SHP77 treated with DMSO at 0.1 percent for 48 hours (cell line): ENCODE results near the gene PVR.
"Not testable (repeated sequence)": the region's sequence is repeated elsewhere in the genome, so short reads cannot be mapped to it uniquely, and the experiment has no call there.

Experiments used
- DNase-seq: peaks from one replicate; lab custom pipeline; 2025; lab: John Stamatoyannopoulos, UW

The PVR gene, protein sequence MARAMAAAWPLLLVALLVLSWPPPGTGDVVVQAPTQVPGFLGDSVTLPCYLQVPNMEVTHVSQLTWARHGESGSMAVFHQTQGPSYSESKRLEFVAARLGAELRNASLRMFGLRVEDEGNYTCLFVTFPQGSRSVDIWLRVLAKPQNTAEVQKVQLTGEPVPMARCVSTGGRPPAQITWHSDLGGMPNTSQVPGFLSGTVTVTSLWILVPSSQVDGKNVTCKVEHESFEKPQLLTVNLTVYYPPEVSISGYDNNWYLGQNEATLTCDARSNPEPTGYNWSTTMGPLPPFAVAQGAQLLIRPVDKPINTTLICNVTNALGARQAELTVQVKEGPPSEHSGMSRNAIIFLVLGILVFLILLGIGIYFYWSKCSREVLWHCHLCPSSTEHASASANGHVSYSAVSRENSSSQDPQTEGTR

DNA sequence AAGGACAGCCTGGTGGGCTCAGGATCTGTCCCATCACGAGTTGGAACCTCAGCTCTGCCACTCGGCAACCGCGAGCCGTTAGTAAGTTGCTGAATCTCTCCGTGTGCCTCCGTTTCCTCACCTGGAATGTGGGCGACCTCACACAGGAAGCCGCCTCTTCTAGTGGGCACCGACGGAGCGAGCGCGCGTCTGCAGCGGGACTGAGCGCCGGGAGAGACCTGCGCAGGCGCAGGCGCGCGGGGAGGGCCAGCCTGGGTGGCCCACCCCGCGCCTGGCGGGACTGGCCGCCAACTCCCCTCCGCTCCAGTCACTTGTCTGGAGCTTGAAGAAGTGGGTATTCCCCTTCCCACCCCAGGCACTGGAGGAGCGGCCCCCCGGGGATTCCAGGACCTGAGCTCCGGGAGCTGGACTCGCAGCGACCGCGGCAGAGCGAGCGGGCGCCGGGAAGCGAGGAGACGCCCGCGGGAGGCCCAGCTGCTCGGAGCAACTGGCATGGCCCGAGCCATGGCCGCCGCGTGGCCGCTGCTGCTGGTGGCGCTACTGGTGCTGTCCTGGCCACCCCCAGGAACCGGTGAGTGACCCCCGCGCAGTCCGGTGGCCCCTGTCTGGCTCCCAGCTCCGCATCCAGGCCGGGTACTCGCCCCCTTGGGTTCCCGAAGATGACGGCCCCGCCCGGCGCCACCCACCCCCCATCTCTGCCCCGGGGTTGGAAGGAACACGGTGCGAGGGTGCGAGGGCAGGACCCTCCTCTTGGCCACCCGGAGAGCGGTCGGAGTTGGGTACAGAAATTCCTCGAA, at the start of gene PVR:
PVR (plus strand) TSS at position 306 of the 797 bp plus-strand sequence; CDS start at position 493, 187 bp downstream.
- peak; percentile 28 for DNase-seq

DNA sequence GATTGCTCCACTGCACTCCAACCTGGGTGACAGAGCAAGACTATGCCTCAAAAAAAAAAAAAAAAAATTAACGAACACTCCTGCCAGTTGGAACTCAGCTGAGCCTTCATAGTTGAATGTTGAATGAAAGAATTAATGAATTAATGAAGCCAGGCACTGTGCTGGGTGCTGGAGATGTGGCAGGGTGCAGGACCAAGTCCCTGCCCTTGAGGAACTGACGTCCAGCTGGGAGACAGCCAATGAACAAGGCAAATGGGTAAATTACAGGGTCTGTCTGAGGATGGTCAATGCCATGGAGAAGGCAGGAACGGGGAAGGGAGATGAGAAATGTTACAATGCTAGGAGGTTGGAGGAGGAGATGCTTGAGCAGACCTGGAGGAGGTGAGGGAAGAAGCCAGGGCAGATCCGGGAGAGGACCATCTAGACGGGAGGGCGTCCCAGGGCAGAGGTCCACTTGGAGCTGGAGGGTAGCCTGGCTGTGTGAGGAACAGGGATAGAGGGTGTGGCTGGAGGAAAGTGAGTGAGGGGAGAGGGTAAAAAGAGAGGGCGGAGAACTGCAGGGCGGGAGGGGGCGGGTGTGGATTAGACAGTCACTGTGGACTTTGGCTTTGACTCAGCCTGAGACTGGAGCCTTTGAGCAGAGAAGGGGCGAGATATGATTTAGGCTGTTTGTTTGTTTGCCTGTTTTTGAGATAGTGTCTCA, 47.1 kb upstream of the PVR start:
- no peak for DNase-seq

DNA sequence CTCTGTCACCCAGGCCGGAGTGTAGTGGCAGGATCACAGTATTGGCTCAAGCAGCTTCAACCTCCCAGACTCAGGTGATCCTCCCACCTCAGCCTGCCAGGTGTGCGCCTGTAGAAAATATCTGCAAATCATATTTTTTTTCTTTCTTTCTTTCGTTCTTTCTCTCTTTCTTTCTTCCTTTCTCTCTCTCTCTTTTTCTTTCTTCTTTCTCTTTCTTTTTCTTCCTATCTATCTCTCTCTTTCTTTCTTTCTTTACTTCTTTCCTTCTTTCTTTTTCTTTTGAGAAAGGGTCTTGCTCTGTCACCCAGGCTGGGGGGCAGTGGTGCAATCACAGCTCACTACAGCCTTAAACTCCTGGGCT, 46.6 kb upstream of the PVR start:
- DNase-seq = no peak

DNA sequence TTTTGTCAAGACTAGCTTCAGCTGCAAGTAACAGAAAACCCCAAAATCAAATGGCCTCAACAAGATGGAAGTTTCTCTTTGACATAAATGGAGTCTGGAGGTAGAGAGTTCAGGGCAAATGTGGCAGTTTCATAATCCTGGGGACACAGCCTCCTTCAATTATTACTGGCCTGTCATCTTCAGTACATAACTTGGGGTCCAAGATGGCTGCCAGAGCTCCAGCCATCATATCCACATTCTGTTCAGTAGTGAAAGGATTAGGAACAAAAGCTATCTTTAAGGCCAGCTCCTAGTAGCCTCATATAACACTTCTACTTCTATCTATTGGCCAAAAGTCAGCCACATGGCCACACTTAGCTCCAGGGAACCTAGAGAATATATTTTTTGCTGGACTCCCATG, 45.4 kb upstream of the PVR start:
- no peak for DNase-seq

DNA sequence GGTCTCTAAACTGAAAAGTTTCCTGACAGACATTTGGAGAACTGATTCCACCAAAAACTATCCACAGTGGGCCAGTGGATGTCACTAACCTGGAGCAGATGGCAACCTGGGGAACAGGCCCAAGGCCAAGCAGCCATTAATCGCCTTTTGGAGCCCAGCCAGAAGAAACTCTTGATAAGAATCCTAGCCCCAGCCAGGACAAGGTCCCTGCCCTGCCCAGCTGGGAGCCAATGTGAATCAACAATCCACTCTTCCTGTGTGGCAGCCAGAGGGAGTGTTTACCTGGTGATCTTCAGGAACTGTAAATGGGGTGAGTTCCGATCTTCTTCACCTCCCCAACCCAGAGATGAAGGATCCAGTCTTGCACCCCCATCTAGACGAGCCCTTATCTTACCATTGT, 44.8 kb upstream of the PVR start:
- no peak for DNase-seq

DNA sequence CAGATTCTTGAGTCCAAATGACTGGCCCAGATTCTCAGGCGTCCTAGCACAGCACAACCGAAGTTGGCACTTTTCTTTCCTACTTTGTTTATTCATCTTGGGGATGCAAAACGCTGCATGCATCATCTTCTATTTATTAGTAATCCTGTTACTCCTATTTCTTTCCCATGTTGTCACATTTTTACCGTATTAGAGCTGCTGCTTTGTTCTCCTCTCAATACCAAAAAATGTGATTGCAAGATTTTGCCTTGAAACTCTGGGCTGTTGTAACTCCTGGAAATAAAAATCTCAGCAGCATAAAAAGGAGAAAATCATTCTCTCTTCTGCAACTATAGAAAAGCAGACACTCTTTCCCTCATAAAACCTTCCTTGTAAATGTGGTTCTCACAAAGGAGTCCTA, 43.2 kb upstream of the PVR start:
- DNase-seq = no peak

DNA sequence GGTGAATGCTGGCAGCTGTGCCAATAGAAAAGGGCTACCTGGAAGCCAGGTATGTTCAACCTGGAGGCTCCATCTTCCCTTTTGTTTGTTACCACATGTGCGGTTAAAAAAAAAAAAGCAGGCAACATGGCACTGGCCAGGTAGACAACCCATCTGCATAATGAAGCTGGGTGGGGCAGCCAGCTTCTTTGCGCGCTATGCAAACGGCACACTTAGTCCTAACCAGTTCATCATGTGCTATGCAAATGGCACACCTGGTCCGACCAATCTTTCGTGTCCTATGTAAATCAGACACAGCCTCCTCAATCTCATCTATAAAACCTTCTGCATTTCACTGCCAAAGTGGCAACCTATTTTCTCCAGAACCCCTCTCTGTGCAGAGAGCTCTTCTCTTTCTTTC, 41.6 kb upstream of the PVR start:
- DNase-seq = no peak

DNA sequence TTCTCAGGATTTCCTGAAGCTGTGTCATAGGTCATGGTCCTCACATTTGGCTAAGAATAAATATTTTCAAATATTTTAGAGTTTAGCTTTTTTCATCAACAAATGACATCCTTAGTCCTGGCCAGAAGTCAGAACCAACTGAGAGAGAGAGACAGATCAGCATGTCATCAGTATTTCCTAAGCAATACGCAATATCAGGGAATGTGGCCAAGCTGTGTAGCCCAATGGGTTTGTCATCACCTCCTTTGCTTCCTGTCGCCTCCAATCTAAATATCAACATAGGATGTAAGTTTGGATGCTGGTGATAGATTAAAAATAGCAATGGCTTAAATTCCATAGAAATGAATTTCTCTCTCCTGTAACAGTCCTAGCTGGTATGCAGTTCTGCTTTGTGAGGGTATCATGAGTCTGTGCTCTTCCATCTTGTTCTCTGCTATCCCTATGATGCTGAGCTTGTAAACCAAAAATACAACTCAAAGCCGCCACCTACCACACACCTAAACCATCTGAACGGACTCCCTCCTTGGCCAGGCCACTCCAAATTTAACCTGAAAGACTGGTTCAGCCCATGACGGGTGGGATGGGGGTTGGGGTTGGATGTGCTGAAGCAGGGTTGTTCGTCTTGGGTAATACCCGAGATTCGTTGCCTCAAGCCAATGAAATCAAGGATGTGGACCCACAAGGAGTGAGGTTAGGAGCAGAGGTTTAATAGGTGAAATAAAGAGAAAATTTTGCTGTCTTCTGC, 40.3 kb upstream of the PVR start:
- no peak for DNase-seq

DNA sequence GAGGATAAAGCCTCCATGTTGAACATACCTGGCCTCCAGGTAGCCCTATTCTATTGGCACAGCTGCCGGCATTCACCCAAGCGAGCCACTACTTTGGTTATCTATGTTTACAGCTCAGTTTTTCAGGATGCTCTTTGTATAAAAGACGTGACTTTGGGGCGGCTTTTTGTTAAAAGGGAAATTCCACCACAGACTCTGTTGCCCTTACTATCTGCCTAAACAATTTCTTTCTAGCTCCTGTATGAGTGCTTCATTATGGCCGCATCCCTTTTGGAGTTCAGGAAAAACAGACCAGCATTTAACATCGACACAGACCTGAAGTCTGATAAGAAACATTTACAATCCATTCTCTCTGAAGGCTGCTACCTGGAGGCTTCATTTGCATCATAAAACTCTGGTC, 39.5 kb upstream of the PVR start:
- DNase-seq = no peak

DNA sequence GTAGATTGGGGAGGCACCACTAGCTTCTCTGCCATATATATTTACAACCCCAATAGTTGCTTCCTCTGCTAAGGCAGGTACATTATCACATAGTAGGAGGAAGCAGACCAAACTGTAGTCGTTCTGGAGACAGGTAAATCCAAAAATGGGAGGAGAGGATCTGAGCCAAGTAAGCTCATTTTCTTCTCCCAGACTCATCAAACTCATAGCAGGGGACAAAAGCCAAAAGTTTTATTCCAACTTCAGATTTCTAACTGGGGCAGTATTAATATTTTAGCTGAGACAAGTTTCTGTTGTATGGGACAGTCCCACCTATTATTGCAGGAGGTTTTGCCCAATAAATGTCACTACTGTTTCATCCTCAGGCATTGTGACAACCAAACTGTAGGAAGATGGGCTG, 38.2 kb upstream of the PVR start:
- no peak for DNase-seq

DNA sequence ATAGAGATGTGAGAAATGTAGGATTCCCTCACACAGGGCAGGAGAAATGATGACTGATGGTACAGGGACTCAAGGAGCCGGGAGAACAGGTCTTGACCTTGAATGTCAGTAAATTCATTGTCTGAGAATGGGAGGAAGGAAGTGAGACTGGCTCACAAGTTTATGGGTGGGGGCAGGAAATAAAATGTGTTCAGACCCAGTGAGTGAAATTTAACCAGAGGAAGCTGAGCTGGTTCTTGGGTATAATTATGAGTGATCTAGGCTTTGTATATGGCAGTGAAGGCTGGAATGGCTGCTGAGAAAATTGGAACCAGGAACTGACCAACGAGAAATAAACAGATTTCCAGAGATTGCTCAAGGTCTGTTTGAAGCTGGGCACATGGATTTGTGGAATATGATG, 36.7 kb upstream of the PVR start:
- DNase-seq = no peak

DNA sequence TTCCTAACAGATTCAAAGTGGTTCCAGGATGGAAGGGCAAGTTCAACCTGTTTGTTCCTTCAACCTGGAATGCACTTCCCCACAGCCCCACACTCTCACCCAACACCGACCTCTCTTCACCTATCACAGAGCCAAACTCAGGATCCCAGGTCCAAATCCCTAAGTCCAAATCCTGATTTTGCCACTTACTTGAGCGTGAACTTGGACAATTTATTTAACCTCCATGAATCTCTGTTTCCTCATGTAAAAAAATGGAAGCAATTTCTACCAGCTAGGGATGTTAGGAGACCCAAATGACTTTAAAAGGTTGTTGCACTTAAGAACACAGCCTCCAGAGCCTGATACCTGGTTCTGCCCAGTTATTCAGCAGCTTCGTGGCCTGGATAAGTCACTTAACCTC, 35.8 kb upstream of the PVR start:
- no peak for DNase-seq

DNA sequence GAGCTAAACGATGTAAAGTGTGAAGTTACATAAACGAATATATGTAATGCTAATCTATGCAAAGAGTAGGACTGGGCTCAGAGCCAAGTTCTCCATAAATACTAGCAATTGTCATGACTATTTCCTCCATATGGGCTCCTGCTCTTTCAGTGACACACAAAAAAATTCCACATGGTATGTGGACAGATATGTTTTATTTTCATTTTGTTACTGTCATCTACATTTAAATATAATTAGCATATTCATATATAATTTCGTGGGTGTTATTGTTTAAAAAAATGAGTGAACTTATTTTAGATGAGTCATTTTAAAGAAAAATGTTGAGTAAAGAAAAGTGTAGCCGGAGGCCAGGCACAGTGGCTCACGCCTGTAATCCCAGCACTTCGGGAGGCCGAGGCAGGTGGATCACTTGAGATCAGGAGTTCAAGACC, 35.3 kb upstream of the PVR start:
- no peak for DNase-seq

DNA sequence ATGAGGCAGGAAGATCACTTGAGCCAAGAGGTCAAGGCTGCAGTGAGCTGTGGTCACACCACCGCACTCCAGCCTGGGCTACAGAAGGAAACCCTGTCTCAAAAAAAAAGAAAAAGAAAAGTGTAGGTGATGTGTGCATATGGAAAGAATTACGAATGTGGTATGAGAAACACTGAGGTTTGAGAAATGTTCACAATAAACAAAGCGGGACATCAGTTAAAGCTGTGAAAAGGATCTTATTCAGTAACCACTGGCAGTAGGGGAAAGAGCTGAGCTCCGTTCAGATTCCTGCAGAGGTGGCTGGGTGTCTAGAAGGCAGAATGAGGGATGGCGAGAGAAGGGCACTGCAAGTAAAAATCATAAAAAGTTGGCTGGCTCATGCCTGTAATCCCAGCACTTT, 34.5 kb upstream of the PVR start:
- no peak for DNase-seq

DNA sequence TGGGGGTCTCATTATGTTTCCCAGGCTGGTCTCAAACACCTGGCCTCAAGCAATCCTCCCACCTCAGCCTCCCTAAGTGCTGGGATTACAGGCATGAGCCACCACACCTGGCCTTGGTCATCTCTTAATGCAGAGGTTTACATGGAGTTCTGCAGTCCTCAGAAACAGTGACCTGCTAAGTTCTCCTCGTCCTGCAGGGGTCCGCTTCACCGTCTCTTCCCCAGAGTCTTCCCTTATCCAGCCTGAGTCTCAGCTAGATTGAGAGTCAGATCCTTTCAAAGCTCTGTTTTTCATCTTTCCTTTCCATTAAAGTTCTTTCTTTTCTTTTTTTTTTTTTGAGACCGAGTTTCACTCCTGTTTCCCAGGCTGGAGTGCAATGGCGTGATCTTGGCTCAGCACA, 33.2 kb upstream of the PVR start:
- DNase-seq = not testable (repeated sequence)

DNA sequence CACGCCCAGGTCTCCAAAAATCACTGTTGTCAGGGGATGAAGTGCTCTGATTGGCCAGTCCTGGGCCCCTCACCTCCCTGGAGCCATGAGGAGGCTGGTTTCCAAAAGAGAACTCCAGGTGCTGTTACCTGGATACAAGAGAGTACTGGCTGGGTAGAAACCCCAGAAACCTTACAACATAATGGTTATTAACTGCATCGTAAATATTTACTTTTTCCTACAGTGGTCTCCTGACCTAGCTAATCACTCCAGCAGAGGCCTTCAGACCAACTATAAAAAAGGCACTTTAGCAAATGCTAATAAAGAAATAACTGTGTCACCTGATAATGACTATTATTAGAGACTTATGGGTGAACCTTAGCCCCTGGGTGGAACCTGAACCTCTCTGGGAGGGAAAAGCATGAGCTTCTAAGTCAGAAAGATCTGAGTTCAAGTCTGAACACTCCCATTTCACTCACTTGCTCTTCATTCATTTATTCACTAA, 31.9 kb upstream of the PVR start:
- DNase-seq = no peak

DNA sequence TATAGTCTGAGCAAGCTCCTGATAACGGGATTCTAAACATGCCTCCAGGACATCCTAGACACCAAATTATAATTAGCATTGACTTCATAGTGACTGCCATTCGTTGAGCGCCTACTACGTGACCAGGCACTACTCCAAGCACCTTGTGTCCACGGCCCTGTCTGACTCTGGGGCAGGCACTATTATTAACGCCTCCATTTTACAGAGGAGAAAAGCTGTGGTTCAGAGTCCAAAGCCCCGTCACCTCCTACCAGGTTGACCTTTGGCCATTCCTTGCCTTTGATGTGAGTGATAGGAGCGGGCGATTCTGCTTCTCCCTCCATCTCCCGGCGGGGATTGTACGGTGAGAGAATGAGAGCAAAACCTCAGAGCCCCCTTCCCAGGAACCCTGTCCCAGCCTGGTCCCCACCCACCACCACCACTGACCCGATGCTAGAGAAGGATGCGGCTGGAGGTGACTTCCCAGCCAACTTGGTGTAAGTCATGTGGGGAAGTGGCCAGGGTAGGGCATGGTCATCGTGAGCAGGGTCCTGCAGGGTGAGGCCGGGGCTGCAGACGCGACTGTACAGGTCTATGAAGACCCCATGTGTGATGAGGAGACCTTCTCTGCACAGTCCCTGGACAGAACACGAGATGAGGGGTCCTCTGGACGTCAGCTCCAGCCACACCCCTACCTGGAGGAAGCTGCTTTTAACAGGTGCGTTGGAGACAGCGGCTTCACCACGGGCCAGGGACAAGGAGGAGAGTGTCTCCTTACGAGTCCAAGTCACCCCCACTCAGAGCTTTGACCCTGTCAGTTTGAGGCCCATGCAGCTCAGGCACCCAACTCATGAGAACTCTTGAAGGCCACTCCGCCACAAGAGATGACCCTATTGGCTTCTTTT, 30.2 kb upstream of the PVR start, which contains the start of gene IGSF23:
IGSF23 (plus strand) TSS at position 269 of the 884 bp plus-strand sequence; CDS start at position 352, 83 bp downstream.
- no peak for DNase-seq

DNA sequence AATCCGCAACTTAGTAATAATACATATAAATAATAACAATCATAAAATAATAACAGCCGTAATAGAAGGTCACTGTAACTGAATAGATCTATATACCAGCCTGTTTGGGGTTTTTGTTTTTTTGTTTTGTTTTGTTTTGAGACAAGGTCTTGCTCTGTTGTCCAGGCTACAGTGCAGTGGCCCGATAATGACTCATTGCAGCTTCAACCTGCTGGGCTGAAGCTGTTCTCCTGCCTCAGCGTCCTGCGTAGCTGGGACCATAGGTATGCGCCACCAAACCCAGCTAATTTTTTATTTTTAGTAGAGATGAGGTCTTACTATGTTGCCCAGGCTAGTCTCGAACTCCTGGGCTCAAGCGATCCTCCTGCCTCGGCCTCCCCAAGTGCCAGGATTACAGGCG, 29.4 kb upstream of the PVR start:
- no peak for DNase-seq

DNA sequence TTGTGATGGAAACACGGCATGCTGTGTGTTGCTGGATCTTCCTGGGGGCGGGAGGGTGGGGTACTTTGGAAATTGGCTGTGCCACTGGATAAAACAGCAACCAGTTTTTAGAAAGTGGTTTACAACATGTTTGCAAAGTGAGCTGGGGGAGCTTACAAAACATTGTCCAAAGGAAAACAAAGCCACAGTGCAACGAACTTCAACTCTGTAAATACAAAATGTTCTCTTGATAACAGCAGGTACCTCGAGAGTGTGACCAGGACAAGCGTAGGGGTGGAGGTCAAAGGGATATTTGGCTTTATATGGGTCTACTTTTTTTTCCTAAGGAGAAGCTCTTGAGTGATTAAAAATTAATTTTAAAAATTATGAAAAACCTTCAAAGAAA, 27.9 kb upstream of the PVR start:
- no peak for DNase-seq

DNA sequence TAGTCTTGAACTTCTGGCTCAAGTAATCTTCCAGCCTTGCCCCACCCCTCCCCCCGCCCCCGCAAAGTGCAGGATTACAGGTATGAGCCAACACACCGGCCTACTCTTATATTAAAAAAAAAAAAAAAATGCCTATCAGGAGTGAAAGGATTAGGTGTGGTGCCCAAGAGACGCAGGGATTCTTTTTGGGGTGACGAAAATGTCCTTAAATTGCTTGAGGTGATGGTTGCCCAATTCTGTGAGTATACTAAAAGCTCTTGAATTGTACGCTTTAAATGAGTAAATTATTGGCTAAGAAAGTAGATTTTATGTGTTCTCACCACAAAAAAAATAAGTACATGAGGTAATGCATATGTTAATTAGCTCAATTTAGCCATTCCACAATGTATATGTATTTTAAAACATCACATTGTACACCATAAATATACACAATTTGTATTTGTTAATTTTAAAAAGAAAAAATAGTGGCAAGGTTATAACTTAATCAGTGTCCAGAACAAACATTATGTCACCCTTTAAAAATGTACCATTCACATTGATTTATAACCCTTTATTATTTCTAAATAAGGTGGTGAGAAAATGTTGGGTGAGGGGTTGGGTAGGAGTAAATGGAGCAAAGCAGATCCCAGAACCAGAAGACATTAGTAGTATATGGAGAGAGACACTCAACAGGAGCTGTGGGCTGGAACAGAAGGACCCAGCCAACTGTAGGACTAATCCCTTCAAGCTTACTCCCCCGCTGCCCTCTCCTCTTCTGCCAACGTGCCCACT, 26.4 kb upstream of the PVR start:
- no peak for DNase-seq
